ENCODE results near the gene GBGT1.

The GBGT1 gene

GRCh38 chr9:133104718-133105460, 58.8 kb downstream of the GBGT1 start:
- no peak overlapping the region for H3K27ac Mint-ChIP-seq

GRCh38 chr9:133103987-133104505, 59.7 kb downstream of the GBGT1 start:
- Mint-ChIP-seq H3K4me1 (peaks cover 4% of the 10 kb centered on the region), H3K27ac (no peak overlapping the region), H3K36me3 (ENCODE audit: low read depth) (peaks cover 28% of the 10 kb centered on the region), H3K9me3 (peaks cover 4% of the 10 kb centered on the region), H3K27me3 (ENCODE audit: low read depth) (no peaks in the 10 kb centered on the region), H3K4me3 (no peak overlapping the region)
- no peak for TF ChIP-seq CTCF (IDR thresholded peaks at IDR 0.05; ENCODE audit: unreplicated experiment in 3 of 3)

More at GRCh38 chr9:133104718-133105460, 58.8 kb downstream of the GBGT1 start:
- Mint-ChIP-seq H3K36me3 (ENCODE audit: low read depth) (peaks cover 25% of the 10 kb centered on the region), H3K4me1 (peaks cover under 1% of the 10 kb centered on the region), H3K4me3 (no peak overlapping the region), H3K9me3 (no peaks in the 10 kb centered on the region), H3K27me3 (ENCODE audit: low read depth) (no peaks in the 10 kb centered on the region)
- TF ChIP-seq CTCF (IDR thresholded peaks at IDR 0.05; ENCODE audit: unreplicated experiment in 3 of 3) = no peak

- Mint-ChIP-seq H3K4me1 (peaks cover 4% of the 10 kb centered on the region), H3K27me3 (ENCODE audit: low read depth) (no peaks in the 10 kb centered on the region), H3K36me3 (ENCODE audit: low read depth) (peaks cover 35% of the 10 kb centered on the region), H3K9me3 (peaks cover 5% of the 10 kb centered on the region), H3K4me3 (no peak overlapping the region), H3K27ac (no peak overlapping the region)
- peak; percentile 86 to 93 (median 90) for TF ChIP-seq CTCF (IDR thresholded peaks at IDR 0.05; ENCODE audit: unreplicated experiment in 3 of 3)
These were observed 60.3 kb downstream of the GBGT1 start for GRCh38 chr9:133103183-133103986.

Data from nephron (organoid).